ENCODE results near the gene MYT1.

- TF ChIP-seq CTCF (IDR thresholded peaks at IDR 0.05) (no peak), ZFX (IDR thresholded peaks at IDR 0.05; ENCODE audit: borderline replicate concordance) (no peak)
These were observed 100.9 kb downstream of the MYT1 start for GRCh38 chr20:64265201-64265600.

All from 22Rv1 (cell line).